Erythroblast (primary cell): ENCODE measurements around the gene COMTD1.

ENCODE experiments used
- GATA1 ChIP-seq: IDR thresholded peaks from 2 replicates; pipeline ENCODE4 v1.6.1; 2011; ENCODE audit warnings: low read depth, mild to moderate bottlenecking, control low read depth, low read length, moderate library complexity
- POLR2A ChIP-seq: IDR thresholded peaks from 2 replicates; pipeline ENCODE4 v1.6.1; 2011; ENCODE audit warnings: mild to moderate bottlenecking, low read length

DNA sequence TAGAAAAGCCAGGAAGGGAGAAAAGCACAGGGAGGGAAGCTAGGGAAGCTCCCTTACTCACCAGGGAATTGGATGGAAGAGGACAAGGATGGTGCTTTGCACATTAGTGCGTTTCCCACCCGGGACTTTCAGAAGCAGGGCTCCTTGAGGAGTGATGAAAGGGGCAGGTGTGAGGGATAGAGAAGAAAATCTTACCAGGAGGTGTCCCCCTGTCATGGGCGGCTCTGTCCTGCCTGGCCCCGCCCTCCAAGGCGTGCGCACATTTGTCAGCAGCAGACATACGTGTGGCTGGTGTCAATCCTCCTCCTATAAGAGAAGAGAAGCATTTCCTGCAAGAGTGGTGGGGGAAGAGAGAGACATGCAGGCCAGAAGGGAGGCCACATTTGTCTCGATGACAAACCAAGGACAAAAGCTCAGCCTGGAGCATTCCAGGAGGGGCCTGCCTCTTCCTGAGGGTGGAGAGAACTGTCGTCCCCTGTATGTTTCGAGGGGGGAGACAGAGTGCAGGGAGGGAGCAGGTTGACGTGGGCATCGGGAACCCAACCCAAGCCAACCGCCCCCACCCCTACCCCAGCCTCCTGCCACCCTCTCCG lies 47.4 kb upstream of the COMTD1 start:
- TF ChIP-seq POLR2A: no peak
- TF ChIP-seq GATA1: no peak
